GM21360 (cell line): ENCODE measurements around the gene FOXI3.
"Not testable (repeated sequence)": the region's sequence is repeated elsewhere in the genome, so short reads cannot be mapped to it uniquely, and the experiment has no call there.

Experiments used
- ATAC-seq: cut with Tn5 transposase; IDR thresholded peaks from one replicate; pipeline ENCODE4 v1.9.1; 2021; ENCODE audit warnings: mild to moderate bottlenecking, moderate library complexity; ENCODE audit not compliant: unreplicated experiment

FOXI3 gene

DNA sequence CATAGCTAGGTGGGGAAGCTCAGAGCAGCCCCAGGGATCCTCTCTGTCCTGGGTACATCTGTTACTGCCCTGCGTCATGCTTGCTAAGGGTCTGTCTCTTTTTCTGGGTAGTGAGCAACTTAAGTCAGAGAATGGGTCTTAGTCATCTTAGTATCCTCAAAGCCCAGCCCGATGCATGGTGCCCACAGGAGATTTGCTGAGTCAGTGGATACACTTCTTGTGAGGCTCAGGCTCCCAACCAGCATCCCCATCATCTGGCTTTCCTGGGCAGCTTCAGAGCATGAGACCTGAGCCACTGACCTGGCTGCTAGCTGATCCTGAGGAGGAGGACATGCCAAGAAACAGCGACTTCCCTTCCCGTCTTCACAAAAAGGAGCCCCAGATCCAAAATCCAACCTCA is 10.0 kb downstream of the FOXI3 start:
- no peak for ATAC-seq

DNA sequence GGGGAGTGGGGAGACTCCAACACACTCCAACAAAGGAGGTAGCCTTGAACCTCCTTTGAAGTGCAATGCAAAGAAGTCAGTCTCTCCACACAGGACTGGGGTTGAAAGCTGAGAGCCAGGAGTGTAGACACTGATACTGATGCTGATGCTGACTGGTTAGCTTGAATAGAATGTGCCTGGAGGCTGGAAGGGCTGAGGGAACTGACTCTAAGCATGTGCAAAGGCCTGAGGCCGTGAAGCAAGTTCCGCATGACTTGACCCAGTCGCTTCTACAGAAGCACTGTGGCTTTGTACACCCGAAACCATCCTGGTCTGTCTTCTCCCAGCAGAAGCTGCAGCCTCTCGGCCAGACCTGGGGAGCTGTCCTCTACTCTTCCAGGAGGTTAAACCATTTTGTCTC is 10.4 kb downstream of the FOXI3 start:
- ATAC-seq, result no peak

DNA sequence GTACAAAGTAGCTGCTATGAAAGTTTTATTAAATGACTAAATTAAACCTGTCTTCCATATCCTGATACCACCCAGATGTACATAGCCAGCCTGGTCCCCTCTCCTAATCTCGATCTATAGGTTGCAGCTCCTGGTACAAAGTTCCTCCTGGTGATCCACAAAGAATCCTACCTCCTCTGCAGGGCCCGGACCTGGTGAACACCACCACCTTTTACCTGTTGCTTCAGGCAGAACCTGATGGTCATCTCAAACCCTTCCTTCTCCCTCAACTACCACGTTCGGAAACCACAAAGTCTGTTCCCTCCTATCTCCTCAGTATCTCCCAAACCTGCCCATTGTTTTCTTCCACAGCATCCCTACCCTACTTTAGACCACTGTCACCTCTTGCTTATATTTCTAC is 15.5 kb downstream of the FOXI3 start:
- no peak for ATAC-seq

DNA sequence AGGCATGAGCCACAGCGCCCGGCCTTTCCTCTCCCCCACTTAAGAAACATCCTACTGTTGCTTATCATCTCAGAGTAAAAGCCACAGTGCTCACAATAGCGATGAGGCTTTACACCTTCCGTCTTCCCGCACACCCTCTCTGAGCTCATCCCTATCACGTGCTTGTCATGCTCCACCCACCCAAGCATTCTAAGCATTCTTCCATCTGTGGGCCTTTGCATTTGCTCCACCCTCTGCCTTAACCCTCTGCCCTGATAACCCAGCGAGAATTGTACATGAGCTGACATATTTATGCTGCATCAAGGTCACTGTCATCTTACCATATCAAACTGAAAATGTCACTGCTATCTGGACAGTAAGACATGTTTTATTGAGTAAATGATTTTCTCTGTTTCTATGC is 22.6 kb downstream of the FOXI3 start:
- no peak for ATAC-seq

DNA sequence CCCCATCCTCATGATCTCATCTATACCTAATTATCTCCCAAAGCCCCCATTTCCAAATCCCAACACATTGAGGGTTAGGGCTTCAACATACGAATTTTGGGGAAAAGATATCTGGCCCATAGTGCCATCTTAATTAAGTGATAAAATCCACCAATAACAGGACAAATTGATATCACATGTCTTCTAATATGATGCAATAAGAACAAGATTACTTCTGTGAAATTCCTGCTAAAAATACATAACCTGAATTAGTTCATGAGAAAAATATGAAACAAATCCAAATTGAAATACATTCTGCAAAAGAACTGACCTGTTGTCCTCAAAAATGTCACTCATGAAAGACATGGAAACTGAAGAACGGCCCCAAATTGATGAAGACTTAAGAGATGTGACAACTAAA is 28.8 kb downstream of the FOXI3 start:
- no peak for ATAC-seq

DNA sequence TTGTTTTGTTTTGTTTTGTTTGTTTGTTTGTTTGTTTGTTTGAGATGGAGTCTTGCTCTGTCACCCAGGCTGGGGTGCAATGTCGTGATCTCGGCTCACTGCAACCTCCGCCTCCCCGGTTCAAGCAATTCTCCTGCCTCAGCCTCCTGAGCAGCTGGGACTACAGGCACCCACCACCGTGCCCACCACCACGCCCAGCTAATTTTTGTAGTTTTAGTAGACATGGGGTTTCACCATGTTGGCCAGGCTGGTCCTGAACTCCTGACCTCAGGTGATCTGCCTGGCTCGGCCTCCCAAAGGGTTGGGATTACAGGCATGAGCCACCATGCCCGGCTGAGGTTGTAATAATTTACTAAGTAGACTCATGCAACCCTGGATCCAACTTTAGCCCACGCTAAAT is 33.4 kb downstream of the FOXI3 start:
- not testable (repeated sequence) for ATAC-seq

DNA sequence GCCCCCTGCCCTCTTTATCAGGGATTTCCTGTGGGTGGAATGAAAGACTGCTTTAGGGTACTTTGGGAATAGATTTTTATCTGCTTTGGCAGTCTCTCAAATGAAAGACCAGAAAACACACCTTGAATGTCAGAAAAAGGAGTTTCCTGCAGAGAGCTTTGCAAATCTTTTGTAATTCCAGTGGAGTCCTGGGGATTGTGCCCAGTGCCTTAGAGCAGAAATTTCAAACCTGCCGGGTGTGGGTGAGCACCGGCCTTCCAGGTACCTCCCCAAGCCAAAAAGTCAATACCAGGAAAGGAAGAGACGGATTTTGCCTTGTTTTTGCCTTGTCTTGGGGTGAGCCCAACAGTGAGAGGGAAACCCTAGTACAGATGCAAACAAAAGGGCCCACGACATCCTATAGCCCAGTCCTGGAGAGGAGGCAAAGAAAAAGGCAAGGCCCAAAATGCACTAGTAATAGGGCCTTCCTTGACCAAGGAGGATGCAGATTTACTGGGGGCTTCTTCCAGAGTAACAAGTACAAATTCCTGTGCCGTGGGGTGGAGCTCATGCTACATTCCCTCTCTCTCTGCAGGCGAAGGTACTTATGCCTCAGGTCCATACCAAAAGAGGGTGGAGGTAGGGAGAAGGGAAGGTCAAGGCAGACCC is 36.4 kb downstream of the FOXI3 start:
- ATAC-seq, result no peak

DNA sequence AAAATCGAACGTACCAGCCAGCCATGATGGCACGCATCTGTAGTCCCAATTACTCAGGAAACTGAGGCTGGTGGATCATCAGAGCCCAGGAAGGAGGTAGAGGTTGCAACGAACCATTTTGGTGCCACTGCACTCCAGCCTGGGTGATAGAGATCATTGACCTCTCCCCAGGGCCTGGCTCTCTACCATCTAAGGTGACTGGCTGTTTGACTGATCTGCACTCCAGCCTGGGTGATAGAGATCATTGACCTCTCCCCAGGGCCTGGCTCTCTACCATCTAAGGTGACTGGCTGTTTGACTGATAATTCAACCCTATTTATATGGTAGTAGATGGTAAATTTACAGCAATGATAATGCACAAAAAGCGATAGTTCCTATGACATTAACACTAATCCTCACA is 43.6 kb downstream of the FOXI3 start:
- not testable (repeated sequence) for ATAC-seq

DNA sequence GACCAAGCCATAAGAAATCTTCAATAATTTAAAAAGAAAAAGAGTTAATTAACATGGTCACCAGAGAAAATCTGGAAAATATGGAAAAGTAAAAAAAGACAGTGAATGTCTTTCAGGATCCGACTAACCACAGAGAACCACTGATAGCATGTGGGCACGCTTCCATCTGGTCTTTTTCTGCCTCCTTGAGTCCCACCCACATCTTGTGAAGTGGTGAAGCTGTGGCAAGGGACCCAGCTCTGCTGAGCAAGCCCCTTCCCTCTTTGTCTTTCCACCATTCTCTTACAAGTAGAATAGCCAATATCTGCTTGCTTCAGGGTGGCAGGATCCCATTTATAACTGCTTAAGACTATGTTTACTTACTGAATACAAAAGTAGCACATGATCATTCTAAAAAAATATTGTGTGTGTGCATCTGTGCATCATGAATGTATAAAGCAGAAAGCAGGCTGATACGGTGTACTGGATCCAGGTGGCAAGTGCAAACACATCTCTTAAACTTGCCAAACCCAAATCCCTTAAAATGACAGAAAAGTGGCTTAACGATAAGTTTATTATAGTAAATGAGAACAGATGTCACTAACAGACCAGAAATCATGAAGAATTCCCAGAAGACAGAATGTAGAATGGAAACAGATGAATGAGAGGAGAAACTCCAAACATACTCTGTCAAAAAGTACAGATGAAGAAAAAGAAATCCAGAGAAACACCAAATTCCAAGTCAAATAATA is 52.3 kb downstream of the FOXI3 start:
- ATAC-seq, result no peak

DNA sequence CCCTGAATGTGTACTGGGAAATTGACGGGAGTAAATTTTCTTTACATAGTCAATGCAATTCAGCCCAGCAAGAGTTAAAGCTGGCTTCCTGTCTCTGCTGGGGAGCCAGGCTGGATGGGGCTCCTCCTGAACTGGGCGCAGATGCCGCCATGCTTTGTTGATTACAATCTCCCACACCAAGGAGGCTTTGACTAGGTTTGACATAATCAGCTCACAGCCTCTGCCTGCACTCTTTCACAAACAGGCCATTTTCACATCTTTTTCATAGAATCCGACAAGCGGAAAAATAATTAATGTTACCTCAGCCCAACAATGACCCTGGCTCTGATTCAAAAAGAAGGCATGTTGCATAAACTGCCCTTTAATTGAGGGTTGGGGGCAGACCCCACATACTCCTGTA is 54.3 kb downstream of the FOXI3 start:
- ATAC-seq, result no peak
